ENCODE results near the gene DUOXA1. TPM values are rescaled to one million over a fixed set of nuclear protein-coding genes. Genes with fewer than 3 reads are reported as not detected.
"Not testable (repeated sequence)": the region's sequence is repeated elsewhere in the genome, so short reads cannot be mapped to it uniquely, and the experiment has no call there.

DUOXA1 gene
- total and polyA plus RNA-seq, 2 donors (not counting 1 experiment from before 2014, with no cell fraction given): 0.03 to 0.74 TPM

GRCh38 chr15:45084163-45084562 lies 45.5 kb downstream of the DUOXA1 start:
- no peak overlapping the region for H3K27ac Mint-ChIP-seq
- peaks cover 27% of the 10 kb centered on the region for H3K27me3 Mint-ChIP-seq
- DNase-seq (no peak), ATAC-seq (ENCODE audit: low read depth) (no peak)
- Histone ChIP-seq H3K36me3 (replicated peaks in 1 of 2; ENCODE audit: control extremely low read depth in 1 of 2, control insufficient read depth in 1 of 2, extremely low read depth in 1 of 2, insufficient read depth in 2 of 2, low read length in 1 of 2) (no peaks in the 10 kb centered on the region), H3K4me3 (ENCODE audit: control extremely low read depth in 1 of 5, extremely low read depth in 1 of 5, insufficient read depth in 1 of 5, low read depth in 2 of 5, low read length in 4 of 5) (no peak overlapping the region), H3K4me2 (replicated peaks; ENCODE audit: low read depth, low read length, poor library complexity, severe bottlenecking) (no peak overlapping the region), H3K9me3 (ENCODE audit: control extremely low read depth in 1 of 3, control insufficient read depth in 2 of 3, insufficient read depth in 1 of 3, low read length in 2 of 3) (no peaks in the 10 kb centered on the region), H2AFZ (ENCODE audit: insufficient read depth, low read depth, low read length, poor library complexity, severe bottlenecking) (no peak overlapping the region), H3K27ac (ENCODE audit: low read length in 2 of 2) (no peak overlapping the region), H3K27me3 (replicated peaks in 1 of 4; ENCODE audit: control extremely low read depth in 1 of 4, control insufficient read depth in 3 of 4, insufficient read depth in 4 of 4, low read length in 3 of 4) (peaks cover 0 to 9% (median 5%) of the 10 kb centered on the region in 4 experiments), H3K4me1 (ENCODE audit: control insufficient read depth in 2 of 2, insufficient read depth in 2 of 2, low read length in 2 of 2) (no peaks in the 10 kb centered on the region), H3K9ac (ENCODE audit: low read length) (no peak overlapping the region), H4K20me1 (ENCODE audit: control insufficient read depth, insufficient read depth, low read length, poor library complexity, severe bottlenecking) (no peaks in the 10 kb centered on the region), H3K79me2 (ENCODE audit: control insufficient read depth, insufficient read depth, low read length) (no peaks in the 10 kb centered on the region)
- H3K4me3 Mint-ChIP-seq: no peak overlapping the region
- no peaks in the 10 kb centered on the region for H3K9me3 Mint-ChIP-seq (ENCODE audit: insufficient read depth)
- CTCF ChIA-PET: interaction anchor here (0.9 to 1.4 kb wide), 2 partner anchors 9 to 34 kb away, joined by 3 read pairs; no protein-coding TSS in a partner anchor
- POLR2A ChIA-PET: no interaction called here
- intact Hi-C loops (cut with micrococcal nuclease): no loop called here
- WGBS (ENCODE audit: insufficient coverage): no CpG with 5 or more reads among the region's 3 CpGs
- no peaks in the 10 kb centered on the region for H3K4me1 Mint-ChIP-seq
- TF ChIP-seq CTCF (IDR thresholded peaks at IDR 0.05) (no peak), EZH2 (IDR thresholded peaks at IDR 0.05; ENCODE audit: borderline replicate concordance, insufficient read depth, low read depth, low read length, poor library complexity, severe bottlenecking) (no peak)

GRCh38 chr15:45083223-45083622 lies 46.5 kb downstream of the DUOXA1 start:
- Histone ChIP-seq H3K4me1 (ENCODE audit: control insufficient read depth in 2 of 2, insufficient read depth in 2 of 2, low read length in 2 of 2) (no peaks in the 10 kb centered on the region), H3K27ac (ENCODE audit: low read length in 2 of 2) (no peak overlapping the region), H3K79me2 (ENCODE audit: control insufficient read depth, insufficient read depth, low read length) (no peaks in the 10 kb centered on the region), H3K27me3 (replicated peaks in 1 of 4; ENCODE audit: control extremely low read depth in 1 of 4, control insufficient read depth in 3 of 4, insufficient read depth in 4 of 4, low read length in 3 of 4) (peaks cover 0 to 9% (median 3%) of the 10 kb centered on the region in 4 experiments), H3K9me3 (ENCODE audit: control extremely low read depth in 1 of 3, control insufficient read depth in 2 of 3, insufficient read depth in 1 of 3, low read length in 2 of 3) (no peaks in the 10 kb centered on the region), H4K20me1 (ENCODE audit: control insufficient read depth, insufficient read depth, low read length, poor library complexity, severe bottlenecking) (no peaks in the 10 kb centered on the region), H3K4me2 (replicated peaks; ENCODE audit: low read depth, low read length, poor library complexity, severe bottlenecking) (no peak overlapping the region), H2AFZ (ENCODE audit: insufficient read depth, low read depth, low read length, poor library complexity, severe bottlenecking) (no peak overlapping the region), H3K4me3 (ENCODE audit: control extremely low read depth in 1 of 5, extremely low read depth in 1 of 5, insufficient read depth in 1 of 5, low read depth in 2 of 5, low read length in 4 of 5) (no peak overlapping the region), H3K36me3 (replicated peaks in 1 of 2; ENCODE audit: control extremely low read depth in 1 of 2, control insufficient read depth in 1 of 2, extremely low read depth in 1 of 2, insufficient read depth in 2 of 2, low read length in 1 of 2) (no peaks in the 10 kb centered on the region), H3K9ac (ENCODE audit: low read length) (no peak overlapping the region)
- ChIA-PET POLR2A (no interaction called here), CTCF (interaction anchor here (0.9 to 1.4 kb wide), 2 partner anchors 10 to 35 kb away, joined by 3 read pairs; no protein-coding TSS in a partner anchor)
- Mint-ChIP-seq H3K4me1 (no peaks in the 10 kb centered on the region), H3K4me3 (no peak overlapping the region), H3K27me3 (peaks cover 27% of the 10 kb centered on the region), H3K9me3 (ENCODE audit: insufficient read depth) (no peaks in the 10 kb centered on the region), H3K27ac (no peak overlapping the region)
- TF ChIP-seq EZH2 (IDR thresholded peaks at IDR 0.05; ENCODE audit: borderline replicate concordance, insufficient read depth, low read depth, low read length, poor library complexity, severe bottlenecking) (no peak), CTCF (IDR thresholded peaks at IDR 0.05) (no peak)
- ATAC-seq (ENCODE audit: low read depth) (no peak), DNase-seq (no peak)
- intact Hi-C loops (cut with micrococcal nuclease): no loop called here

- POLR2A ChIA-PET; H3K4me3 ChIP-seq (ENCODE audit: control extremely low read depth in 1 of 5, extremely low read depth in 1 of 5, insufficient read depth in 1 of 5, low read depth in 2 of 5, low read length in 4 of 5); H3K79me2 ChIP-seq (ENCODE audit: control insufficient read depth, insufficient read depth, low read length); DNase-seq; H3K27ac Mint-ChIP-seq; H2AFZ ChIP-seq (ENCODE audit: insufficient read depth, low read depth, low read length, poor library complexity, severe bottlenecking); H3K27ac ChIP-seq (ENCODE audit: low read length in 2 of 2); ATAC-seq (ENCODE audit: low read depth); CTCF ChIA-PET; H3K9ac ChIP-seq (ENCODE audit: low read length); H3K4me1 ChIP-seq (ENCODE audit: control insufficient read depth in 2 of 2, insufficient read depth in 2 of 2, low read length in 2 of 2); H3K27me3 ChIP-seq (replicated peaks in 1 of 4; ENCODE audit: control extremely low read depth in 1 of 4, control insufficient read depth in 3 of 4, insufficient read depth in 4 of 4, low read length in 3 of 4); H3K4me2 ChIP-seq (replicated peaks; ENCODE audit: low read depth, low read length, poor library complexity, severe bottlenecking); H4K20me1 ChIP-seq (ENCODE audit: control insufficient read depth, insufficient read depth, low read length, poor library complexity, severe bottlenecking); H3K9me3 Mint-ChIP-seq (ENCODE audit: insufficient read depth); H3K4me3 Mint-ChIP-seq; H3K9me3 ChIP-seq (ENCODE audit: control extremely low read depth in 1 of 3, control insufficient read depth in 2 of 3, insufficient read depth in 1 of 3, low read length in 2 of 3); H3K36me3 ChIP-seq (replicated peaks in 1 of 2; ENCODE audit: control extremely low read depth in 1 of 2, control insufficient read depth in 1 of 2, extremely low read depth in 1 of 2, insufficient read depth in 2 of 2, low read length in 1 of 2); H3K4me1 Mint-ChIP-seq; intact Hi-C loops (cut with micrococcal nuclease): not testable (repeated sequence)
- H3K27me3 Mint-ChIP-seq: peaks cover 21% of the 10 kb centered on the region
- no CpG with 5 or more reads among the region's 10 CpGs for WGBS (ENCODE audit: insufficient coverage)
These were observed 47.3 kb downstream of the DUOXA1 start for GRCh38 chr15:45082412-45082811.
